Loucy (cell line): ENCODE results near the gene SECTM1.

Experiments used
- EZH2phosphoT487 ChIP-seq: fragments of 200-600 bp; IDR thresholded peaks from 2 replicates; pipeline ENCODE4 v1.6.1; 2018; ENCODE audit warnings: antibody characterized with exemption, mild to moderate bottlenecking, moderate library complexity, borderline replicate concordance
- TF ChIP-seq, protein P1 (sequence below): fragments of 200-600 bp; sonication (generic); conservative IDR thresholded peaks from 2 replicates; pipeline ENCODE4 v1.5.1; 2014; ENCODE audit warnings: mild to moderate bottlenecking, antibody characterized with exemption, low read length

DNA sequence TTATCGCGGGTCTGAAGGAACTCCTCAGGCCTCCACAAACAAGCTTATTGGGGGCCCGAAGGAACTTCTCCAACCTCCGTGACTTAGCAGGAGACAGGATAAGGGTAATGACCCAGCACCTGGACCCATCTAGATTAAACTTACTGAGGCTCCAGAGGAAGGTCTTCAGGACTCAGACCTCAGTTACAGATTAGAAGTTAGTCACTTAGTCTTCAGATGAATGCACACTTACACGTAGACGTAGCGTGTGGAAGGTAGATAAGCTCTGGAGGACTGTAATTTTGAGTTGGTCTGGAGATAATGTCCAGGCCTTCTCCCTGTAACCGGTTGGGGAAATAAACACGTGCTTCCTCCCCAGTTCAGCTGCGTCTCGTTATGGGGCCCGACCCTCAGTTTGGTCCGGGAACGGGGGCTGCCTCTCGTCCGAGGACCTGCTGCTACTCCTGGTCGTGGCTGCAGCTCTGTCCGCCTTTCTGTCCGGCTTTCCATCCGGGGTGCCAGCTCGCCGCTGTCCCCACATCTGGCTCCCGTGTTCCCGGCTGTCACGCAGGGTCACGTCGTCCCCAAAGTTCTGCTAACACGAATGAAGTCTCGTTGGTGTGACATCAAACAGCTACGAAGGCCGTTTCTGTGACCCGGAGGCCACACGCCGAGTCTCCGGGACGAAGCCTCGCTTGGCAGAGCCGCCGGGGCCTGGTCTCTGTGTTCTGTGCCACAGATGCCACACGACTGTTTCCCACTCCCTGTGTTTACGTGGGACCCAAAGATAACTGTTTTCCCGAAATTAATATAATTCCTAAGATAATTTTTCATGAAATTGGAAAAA lies 11.8 kb upstream of the SECTM1 start:
- TF ChIP-seq EZH2phosphoT487: no peak
- TF ChIP-seq, protein P1, sequence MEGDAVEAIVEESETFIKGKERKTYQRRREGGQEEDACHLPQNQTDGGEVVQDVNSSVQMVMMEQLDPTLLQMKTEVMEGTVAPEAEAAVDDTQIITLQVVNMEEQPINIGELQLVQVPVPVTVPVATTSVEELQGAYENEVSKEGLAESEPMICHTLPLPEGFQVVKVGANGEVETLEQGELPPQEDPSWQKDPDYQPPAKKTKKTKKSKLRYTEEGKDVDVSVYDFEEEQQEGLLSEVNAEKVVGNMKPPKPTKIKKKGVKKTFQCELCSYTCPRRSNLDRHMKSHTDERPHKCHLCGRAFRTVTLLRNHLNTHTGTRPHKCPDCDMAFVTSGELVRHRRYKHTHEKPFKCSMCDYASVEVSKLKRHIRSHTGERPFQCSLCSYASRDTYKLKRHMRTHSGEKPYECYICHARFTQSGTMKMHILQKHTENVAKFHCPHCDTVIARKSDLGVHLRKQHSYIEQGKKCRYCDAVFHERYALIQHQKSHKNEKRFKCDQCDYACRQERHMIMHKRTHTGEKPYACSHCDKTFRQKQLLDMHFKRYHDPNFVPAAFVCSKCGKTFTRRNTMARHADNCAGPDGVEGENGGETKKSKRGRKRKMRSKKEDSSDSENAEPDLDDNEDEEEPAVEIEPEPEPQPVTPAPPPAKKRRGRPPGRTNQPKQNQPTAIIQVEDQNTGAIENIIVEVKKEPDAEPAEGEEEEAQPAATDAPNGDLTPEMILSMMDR: no peak
